Gastroesophageal sphincter (tissue), 3 donors: Measurements from ENCODE around the gene S100A14.

Source experiments
- CTCF ChIP-seq, 4 experiments: fragments of 200-600 bp in 2 of 4; fragments of 450-650 bp in 2 of 4; sonication (generic) in 1 of 4; IDR thresholded peaks; one replicate each; pipeline ENCODE4 v1.5.1; 2017 to 2019; ENCODE audit warnings: antibody characterized with exemption in 4 of 4, mild to moderate bottlenecking in 2 of 4, moderate library complexity in 2 of 4
- EP300 ChIP-seq: sonication (generic); formaldehyde crosslinking; IDR thresholded peaks from one replicate; pipeline ENCODE4 v1.6.1; 2017; ENCODE audit warnings: antibody characterized with exemption, mild to moderate bottlenecking
- POLR2A ChIP-seq, 2 donors: fragments of 450-650 bp; IDR thresholded peaks; one replicate each; pipeline ENCODE4 v1.6.1; 2017; ENCODE audit warnings: antibody characterized with exemption in 2 of 2, mild to moderate bottlenecking in 2 of 2, moderate library complexity in 1 of 2

GRCh38 chr1:153639280-153639679 is 23.2 kb upstream of the S100A14 start:
- TF ChIP-seq CTCF (IDR thresholded peaks at IDR 0.05) (no peak), POLR2A (IDR thresholded peaks at IDR 0.05) (no peak), EP300 (no peak)
